HepG2 (cell line): ENCODE data around the gene COMMD7. TPM values are rescaled to one million over a fixed set of nuclear protein-coding genes. Genes with fewer than 3 reads are reported as not detected.

Source experiments
- KAT8 ChIP-seq: IDR thresholded peaks from 2 replicates; pipeline ENCODE4 v1.6.1; 2016; ENCODE audit warnings: missing genetic modification reagents, missing compliant biosample characterization
- KDM1A ChIP-seq: IDR thresholded peaks from 2 replicates; pipeline ENCODE4 v1.6.1; 2016; ENCODE audit warnings: missing compliant biosample characterization
- KDM5A ChIP-seq: fragments of 200-600 bp; sonication (generic); IDR thresholded peaks from 2 replicates; pipeline ENCODE4 v1.7.0; 2018; ENCODE audit warnings: antibody characterized with exemption, mild to moderate bottlenecking, low read length, borderline replicate concordance
- MAFG ChIP-seq: sonication (generic); formaldehyde crosslinking; IDR thresholded peaks from 2 replicates; pipeline ENCODE4 v1.5.1; 2020; ENCODE audit warnings: mild to moderate bottlenecking, missing genetic modification reagents
- NONO ChIP-seq, 2 experiments: fragments of 450-650 bp in 1 of 2; sonication (generic) in 1 of 2; formaldehyde crosslinking in 1 of 2; IDR thresholded peaks in 1 of 2; conservative IDR thresholded peaks in 1 of 2; 2 replicates each; pipeline versions ENCODE4 v1.6.1 to v1.8.0; 2017 to 2022; ENCODE audit warnings: mild to moderate bottlenecking in 1 of 2, missing genetic modification reagents in 1 of 2, moderate library complexity in 1 of 2
- NR2C2 ChIP-seq: sonication (generic); formaldehyde crosslinking; IDR thresholded peaks from 2 replicates; pipeline ENCODE4 v1.4.0; 2020; ENCODE audit warnings: missing genetic modification reagents, mild to moderate bottlenecking, moderate library complexity, borderline replicate concordance
- PRPF4 ChIP-seq: fragments of 200-400 bp; formaldehyde crosslinking; IDR thresholded peaks from 2 replicates; pipeline ENCODE4 v1.6.1; 2016; ENCODE audit warnings: low read length, low read depth; ENCODE audit not compliant: poor library complexity, severe bottlenecking
- RAD21 ChIP-seq: fragments of 450-650 bp; formaldehyde crosslinking; IDR thresholded peaks from 2 replicates; pipeline ENCODE4 v1.5.0; 2020; ENCODE audit warnings: mild to moderate bottlenecking
- RFXANK ChIP-seq: IDR thresholded peaks from 2 replicates; pipeline ENCODE4 v1.6.1; 2016
- SALL1 ChIP-seq: sonication (generic); formaldehyde crosslinking; IDR thresholded peaks from 2 replicates; pipeline ENCODE4 v1.8.0; 2022; ENCODE audit warnings: mild to moderate bottlenecking, missing genetic modification reagents
- SNAPC4 ChIP-seq: sonication (generic); formaldehyde crosslinking; IDR thresholded peaks from 2 replicates; pipeline ENCODE4 v1.4.0; 2020; ENCODE audit warnings: mild to moderate bottlenecking, missing genetic modification reagents
- TAF1 ChIP-seq: sonication (generic); formaldehyde crosslinking; IDR thresholded peaks from 2 replicates; pipeline ENCODE4 v1.4.0; 2020; ENCODE audit warnings: missing genetic modification reagents
- TGIF2 ChIP-seq: IDR thresholded peaks from 2 replicates; pipeline ENCODE4 v1.6.1; 2016; ENCODE audit warnings: control low read depth, missing compliant biosample characterization
- THAP7 ChIP-seq: sonication (generic); formaldehyde crosslinking; IDR thresholded peaks from 2 replicates; pipeline ENCODE4 v1.8.1; 2023; ENCODE audit warnings: mild to moderate bottlenecking, missing genetic modification reagents
- ZNF235 ChIP-seq: sonication (generic); formaldehyde crosslinking; IDR thresholded peaks from 2 replicates; pipeline ENCODE4 v1.8.1; 2023; ENCODE audit warnings: mild to moderate bottlenecking, missing genetic modification reagents, borderline replicate concordance
- ZNF567 ChIP-seq: sonication (generic); formaldehyde crosslinking; IDR thresholded peaks from 2 replicates; pipeline ENCODE4 v1.8.1; 2023; ENCODE audit warnings: mild to moderate bottlenecking, missing genetic modification reagents, borderline replicate concordance
- ZNF781 ChIP-seq: sonication (generic); formaldehyde crosslinking; IDR thresholded peaks from 2 replicates; pipeline ENCODE4 v1.5.1; 2020; ENCODE audit warnings: borderline replicate concordance, mild to moderate bottlenecking, missing genetic modification reagents; ENCODE audit errors: not compliant biosample characterization
- ZNF850 ChIP-seq: sonication (generic); formaldehyde crosslinking; conservative IDR thresholded peaks from 2 replicates; pipeline ENCODE4 v1.9.0; 2021; ENCODE audit warnings: mild to moderate bottlenecking, missing genetic modification reagents
- polyA plus RNA-seq, 8 experiments: library from polyadenylated mRNA; depleted of rRNA in 3 of 8; stranded (reverse) in 7 of 8; unstranded in 1 of 8; fragments of >200 nt; fragmentation: Illumina TruSeq in 4 of 8; extraction: Trizol in 4 of 8; gene quantifications; 2 replicates each; pipeline versions ENCODE4 v1.2.1 to v1.2.3, GENCODE V29; 2011 to 2016; ENCODE audit warnings: low read depth in 4 of 8, missing spikeins in 1 of 8, mixed read lengths in 1 of 8; ENCODE audit not compliant: insufficient read depth in 1 of 8
- total RNA-seq, 5 experiments: library from RNA; depleted of rRNA; stranded (reverse); fragments of >200 nt; fragmentation: Illumina TruSeq; extraction: Trizol; gene quantifications; 2 replicates each; pipeline ENCODE4 v1.2.3, GENCODE V29; 2016; ENCODE audit warnings: low read depth in 1 of 5
- TF ChIP-seq, protein P1 (sequence below): IDR thresholded peaks from 2 replicates; pipeline ENCODE4 v1.6.1; 2016; ENCODE audit warnings: low read depth, borderline replicate concordance
- TF ChIP-seq, protein P2 (sequence below): sonication (generic); formaldehyde crosslinking; IDR thresholded peaks from 2 replicates; pipeline ENCODE4 v1.4.0; 2020; ENCODE audit warnings: mild to moderate bottlenecking, missing genetic modification reagents
- TF ChIP-seq, protein P3 (sequence below): sonication (generic); formaldehyde crosslinking; IDR thresholded peaks from 2 replicates; pipeline ENCODE4 v1.5.0; 2020; ENCODE audit warnings: missing genetic modification reagents

COMMD7 gene
- total and polyA plus RNA-seq, 2 of the 13 experiments (the other 11 are each of a cell fraction or from before 2014, with no cell fraction given): 42.1 to 53.3 TPM

GRCh38 chr20:32674362-32674789 is 68.9 kb downstream of the COMMD7 start (continued):
- no peak for TF ChIP-seq ZNF567 (CRISPR knock-in tag)
- no peak for TF ChIP-seq MAFG (CRISPR knock-in tag)
- TF ChIP-seq SNAPC4 (CRISPR knock-in tag): 0 out of 2 replicates have a peak, but pooled peaks have one; percentile 58
- no peak for TF ChIP-seq ZNF850 (CRISPR knock-in tag)
- TF ChIP-seq KDM5A: 0 out of 2 replicates have a peak, but pooled peaks have one; percentile 41
- TF ChIP-seq ZNF235 (CRISPR knock-in tag): 0 out of 2 replicates have a peak, but pooled peaks have one; percentile 39
- no peak for TF ChIP-seq ZNF781 (CRISPR knock-in tag)
- TF ChIP-seq NR2C2: peak; percentile 28; the same call in 1 of the 2 replicates
- no peak for TF ChIP-seq SALL1 (CRISPR knock-in tag)
- peak; percentile 58; the same call in 1 of the 2 replicates for TF ChIP-seq KAT8 (CRISPR knock-in tag)
- TF ChIP-seq RAD21 (CRISPR knock-in tag): peak; percentile 98
- TF ChIP-seq, protein P1, sequence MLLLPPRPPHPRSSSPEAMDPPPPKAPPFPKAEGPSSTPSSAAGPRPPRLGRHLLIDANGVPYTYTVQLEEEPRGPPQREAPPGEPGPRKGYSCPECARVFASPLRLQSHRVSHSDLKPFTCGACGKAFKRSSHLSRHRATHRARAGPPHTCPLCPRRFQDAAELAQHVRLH (CRISPR knock-in tag): peak; percentile 78; the same call in 1 of the 2 replicates
- TF ChIP-seq THAP7 (CRISPR knock-in tag): no peak
- TF ChIP-seq, protein P2, sequence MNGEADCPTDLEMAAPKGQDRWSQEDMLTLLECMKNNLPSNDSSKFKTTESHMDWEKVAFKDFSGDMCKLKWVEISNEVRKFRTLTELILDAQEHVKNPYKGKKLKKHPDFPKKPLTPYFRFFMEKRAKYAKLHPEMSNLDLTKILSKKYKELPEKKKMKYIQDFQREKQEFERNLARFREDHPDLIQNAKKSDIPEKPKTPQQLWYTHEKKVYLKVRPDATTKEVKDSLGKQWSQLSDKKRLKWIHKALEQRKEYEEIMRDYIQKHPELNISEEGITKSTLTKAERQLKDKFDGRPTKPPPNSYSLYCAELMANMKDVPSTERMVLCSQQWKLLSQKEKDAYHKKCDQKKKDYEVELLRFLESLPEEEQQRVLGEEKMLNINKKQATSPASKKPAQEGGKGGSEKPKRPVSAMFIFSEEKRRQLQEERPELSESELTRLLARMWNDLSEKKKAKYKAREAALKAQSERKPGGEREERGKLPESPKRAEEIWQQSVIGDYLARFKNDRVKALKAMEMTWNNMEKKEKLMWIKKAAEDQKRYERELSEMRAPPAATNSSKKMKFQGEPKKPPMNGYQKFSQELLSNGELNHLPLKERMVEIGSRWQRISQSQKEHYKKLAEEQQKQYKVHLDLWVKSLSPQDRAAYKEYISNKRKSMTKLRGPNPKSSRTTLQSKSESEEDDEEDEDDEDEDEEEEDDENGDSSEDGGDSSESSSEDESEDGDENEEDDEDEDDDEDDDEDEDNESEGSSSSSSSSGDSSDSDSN (CRISPR knock-in tag): no peak
- TF ChIP-seq, protein P3, sequence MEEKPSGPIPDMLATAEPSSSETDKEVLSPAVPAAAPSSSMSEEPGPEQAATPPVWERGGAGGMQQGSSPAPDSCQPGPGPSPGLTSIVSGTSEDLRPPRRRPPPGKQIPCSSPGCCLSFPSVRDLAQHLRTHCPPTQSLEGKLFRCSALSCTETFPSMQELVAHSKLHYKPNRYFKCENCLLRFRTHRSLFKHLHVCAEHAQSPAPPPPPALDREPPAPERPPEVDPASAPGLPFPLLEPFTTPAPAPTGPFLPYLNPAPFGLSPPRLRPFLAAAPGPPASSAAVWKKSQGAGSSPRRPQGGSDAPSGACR (CRISPR knock-in tag): 0 out of 2 replicates have a peak, but pooled peaks have one; percentile 35
- peak; percentile 64; the same call in 1 of the 2 replicates for TF ChIP-seq RFXANK (CRISPR knock-in tag)
- TF ChIP-seq NONO (IDR thresholded peaks at IDR 0.05): no peak
- no peak for TF ChIP-seq NONO (CRISPR knock-in tag; conservative IDR thresholded peaks at IDR 0.05)
- no peak for TF ChIP-seq TAF1 (CRISPR knock-in tag)
- no peak for TF ChIP-seq PRPF4
- no peak for TF ChIP-seq KDM1A (CRISPR knock-in tag)
- TF ChIP-seq TGIF2 (CRISPR knock-in tag): peak; percentile 66; the same call in 1 of the 2 replicates
